H1 (cell line): Measurements from ENCODE around the gene L3MBTL4.

Experiments used
- CTCF ChIP-seq, 3 experiments: IDR thresholded peaks; 1 replicate in 2 of 3; 2 replicates in 1 of 3; pipeline versions ENCODE4 v1.5.1 to v1.6.1; 2011; ENCODE audit warnings: low read length in 3 of 3, mild to moderate bottlenecking in 3 of 3, inconsistent platforms in 2 of 3, low read depth in 1 of 3, moderate library complexity in 1 of 3; ENCODE audit not compliant: insufficient read depth in 1 of 3; ENCODE audit errors: control extremely low read depth in 1 of 3
- E2F6 ChIP-seq: IDR thresholded peaks from 2 replicates; pipeline ENCODE4 v1.6.1; 2012; ENCODE audit warnings: inconsistent platforms
- EGR1 ChIP-seq: IDR thresholded peaks from 2 replicates; pipeline ENCODE4 v1.6.1; 2011; ENCODE audit warnings: low read depth, low read length, borderline replicate concordance
- EP300 ChIP-seq, 2 experiments: IDR thresholded peaks; 1 replicate in 1 of 2; 2 replicates in 1 of 2; pipeline ENCODE4 v1.6.1; 2011 to 2012; ENCODE audit warnings: low read depth in 2 of 2, low read length in 2 of 2, mild to moderate bottlenecking in 2 of 2, borderline replicate concordance in 1 of 2, inconsistent platforms in 1 of 2, moderate library complexity in 1 of 2
- GABPA ChIP-seq: IDR thresholded peaks from 2 replicates; pipeline ENCODE4 v1.6.1; 2011; ENCODE audit warnings: mild to moderate bottlenecking, low read length, moderate library complexity, borderline replicate concordance; ENCODE audit not compliant: insufficient read depth
- POLR2A ChIP-seq, 2 experiments: IDR thresholded peaks; 1 replicate in 1 of 2; 2 replicates in 1 of 2; pipeline ENCODE4 v1.6.1; 2011; ENCODE audit warnings: low read depth in 2 of 2, low read length in 2 of 2, mild to moderate bottlenecking in 2 of 2; ENCODE audit errors: control extremely low read depth in 1 of 2
- SP1 ChIP-seq: IDR thresholded peaks from 2 replicates; pipeline ENCODE4 v1.6.1; 2011; ENCODE audit warnings: low read depth, low read length

- no peak for TF ChIP-seq CTCF (IDR thresholded peaks at IDR 0.05; ENCODE audit: control extremely low read depth in 1 of 3, insufficient read depth in 1 of 3, low read depth in 1 of 3, low read length in 3 of 3)
- TF ChIP-seq POLR2A (IDR thresholded peaks at IDR 0.05; ENCODE audit: control extremely low read depth in 1 of 2, low read depth in 2 of 2, low read length in 2 of 2) = no peak
- no peak for TF ChIP-seq E2F6
- TF ChIP-seq EP300 (IDR thresholded peaks at IDR 0.05; ENCODE audit: borderline replicate concordance in 1 of 2, low read depth in 2 of 2, low read length in 2 of 2) = no peak
- no peak for TF ChIP-seq GABPA
- no peak for TF ChIP-seq SP1
- TF ChIP-seq EGR1 = no peak
Observed at GRCh38 chr18:6004119-6004518, 410.6 kb downstream of the L3MBTL4 start.
